ENCODE data around the gene EPS8L3.

DNA sequence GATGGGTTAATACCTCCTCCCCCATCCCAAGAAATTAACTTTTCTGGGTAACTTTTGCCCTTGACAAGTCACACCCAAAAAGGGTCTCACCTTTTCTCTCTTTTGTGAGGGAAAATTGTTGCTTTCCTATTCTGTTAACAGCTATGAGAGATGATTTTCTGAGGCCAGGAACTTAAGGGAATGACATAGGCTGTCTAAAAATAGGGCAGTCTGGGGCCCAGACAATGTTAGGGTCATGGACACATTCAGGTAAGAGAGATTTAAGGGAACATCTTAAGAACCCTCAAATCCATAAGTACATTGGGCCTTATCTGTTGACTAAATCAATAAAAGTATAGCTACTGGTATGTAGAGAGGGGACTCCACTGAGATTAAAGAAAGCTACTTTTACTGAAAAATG lies 14.5 kb downstream of the EPS8L3 start:
- TF ChIP-seq, protein P1, sequence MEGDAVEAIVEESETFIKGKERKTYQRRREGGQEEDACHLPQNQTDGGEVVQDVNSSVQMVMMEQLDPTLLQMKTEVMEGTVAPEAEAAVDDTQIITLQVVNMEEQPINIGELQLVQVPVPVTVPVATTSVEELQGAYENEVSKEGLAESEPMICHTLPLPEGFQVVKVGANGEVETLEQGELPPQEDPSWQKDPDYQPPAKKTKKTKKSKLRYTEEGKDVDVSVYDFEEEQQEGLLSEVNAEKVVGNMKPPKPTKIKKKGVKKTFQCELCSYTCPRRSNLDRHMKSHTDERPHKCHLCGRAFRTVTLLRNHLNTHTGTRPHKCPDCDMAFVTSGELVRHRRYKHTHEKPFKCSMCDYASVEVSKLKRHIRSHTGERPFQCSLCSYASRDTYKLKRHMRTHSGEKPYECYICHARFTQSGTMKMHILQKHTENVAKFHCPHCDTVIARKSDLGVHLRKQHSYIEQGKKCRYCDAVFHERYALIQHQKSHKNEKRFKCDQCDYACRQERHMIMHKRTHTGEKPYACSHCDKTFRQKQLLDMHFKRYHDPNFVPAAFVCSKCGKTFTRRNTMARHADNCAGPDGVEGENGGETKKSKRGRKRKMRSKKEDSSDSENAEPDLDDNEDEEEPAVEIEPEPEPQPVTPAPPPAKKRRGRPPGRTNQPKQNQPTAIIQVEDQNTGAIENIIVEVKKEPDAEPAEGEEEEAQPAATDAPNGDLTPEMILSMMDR (IDR thresholded peaks at IDR 0.05 in 4 of 5, conservative IDR thresholded peaks at IDR 0.05 in 1 of 5) = no peak
- TF ChIP-seq POLR2A (IDR thresholded peaks at IDR 0.05) = no peak
